ENCODE data around the gene IL15RA.
"Not testable (repeated sequence)": the region's sequence is repeated elsewhere in the genome, so short reads cannot be mapped to it uniquely, and the experiment has no call there.

The IL15RA gene

GRCh38 chr10:5911670-5912069 is 65.7 kb downstream of the IL15RA start:
- Histone ChIP-seq H3K36me3 (ENCODE audit: insufficient read depth, low read length) (peaks cover 80% of the 10 kb centered on the region), H3K79me2 (ENCODE audit: insufficient read depth, low read length) (0 out of 2 replicates have a peak, but pooled peaks cover 2% of the 10 kb centered on the region), H3K27me3 (ENCODE audit: insufficient read depth, low read length, poor library complexity) (no peaks in the 10 kb centered on the region), H3K4me1 (ENCODE audit: insufficient read depth, low read length) (no peaks in the 10 kb centered on the region), H3K9ac (ENCODE audit: low read depth, low read length) (no peak overlapping the region), H3K4me2 (ENCODE audit: insufficient read depth, low read length) (no peak overlapping the region), H2AFZ (ENCODE audit: low read depth, low read length) (no peak overlapping the region), H3K4me3 (ENCODE audit: low read depth in 1 of 2, low read length in 2 of 2) (no peak overlapping the region), H3K9me3 (ENCODE audit: insufficient read depth, low read length, severe bottlenecking) (no peaks in the 10 kb centered on the region), H3K27ac (ENCODE audit: low read length) (no peak overlapping the region), H4K20me1 (ENCODE audit: insufficient read depth, low read length) (peaks cover 4% of the 10 kb centered on the region; the same call in 1 of the 2 replicates)
- DNase-seq (no peak), ATAC-seq (ENCODE audit: insufficient read depth, low read depth) (no peak)
- TF ChIP-seq EZH2 (IDR thresholded peaks at IDR 0.05; ENCODE audit: borderline replicate concordance, low read depth, low read length, severe bottlenecking) (no peak), CTCF (IDR thresholded peaks at IDR 0.05; ENCODE audit: borderline replicate concordance, extremely low read depth, low read length, poor library complexity, severe bottlenecking) (no peak)

- peaks cover 80% of the 10 kb centered on the region for H3K36me3 ChIP-seq (ENCODE audit: insufficient read depth, low read length)
Observed at GRCh38 chr10:5910323-5911100, 66.8 kb downstream of the IL15RA start.

GRCh38 chr10:5908676-5909075 is 68.7 kb downstream of the IL15RA start:
- not testable (repeated sequence) for ATAC-seq (ENCODE audit: insufficient read depth, low read depth); H3K4me3 ChIP-seq (ENCODE audit: low read depth in 1 of 2, low read length in 2 of 2); H3K9ac ChIP-seq (ENCODE audit: low read depth, low read length); H3K4me1 ChIP-seq (ENCODE audit: insufficient read depth, low read length); H3K27me3 ChIP-seq (ENCODE audit: insufficient read depth, low read length, poor library complexity); H3K27ac ChIP-seq (ENCODE audit: low read length); DNase-seq; H2AFZ ChIP-seq (ENCODE audit: low read depth, low read length); H4K20me1 ChIP-seq (ENCODE audit: insufficient read depth, low read length); H3K4me2 ChIP-seq (ENCODE audit: insufficient read depth, low read length); H3K9me3 ChIP-seq (ENCODE audit: insufficient read depth, low read length, severe bottlenecking)
- peaks cover 62% of the 10 kb centered on the region for H3K36me3 ChIP-seq (ENCODE audit: insufficient read depth, low read length)
- peaks cover 13% of the 10 kb centered on the region for H3K79me2 ChIP-seq (ENCODE audit: insufficient read depth, low read length)

More at GRCh38 chr10:5910323-5911100, 66.8 kb downstream of the IL15RA start:
- no peak for TF ChIP-seq CTCF (IDR thresholded peaks at IDR 0.05; ENCODE audit: borderline replicate concordance, extremely low read depth, low read length, poor library complexity, severe bottlenecking)
- no peak for TF ChIP-seq EZH2 (IDR thresholded peaks at IDR 0.05; ENCODE audit: borderline replicate concordance, low read depth, low read length, severe bottlenecking)
- H3K4me3 ChIP-seq (ENCODE audit: low read depth in 1 of 2, low read length in 2 of 2) = no peak overlapping the region
- no peaks in the 10 kb centered on the region for H3K27me3 ChIP-seq (ENCODE audit: insufficient read depth, low read length, poor library complexity)
- H3K79me2 ChIP-seq (ENCODE audit: insufficient read depth, low read length) = peaks cover 3% of the 10 kb centered on the region; the same call in 1 of the 2 replicates
- no peak for ATAC-seq (ENCODE audit: insufficient read depth, low read depth)
- no peak overlapping the region for H3K27ac ChIP-seq (ENCODE audit: low read length)
- no peak overlapping the region for H2AFZ ChIP-seq (ENCODE audit: low read depth, low read length)
- H4K20me1 ChIP-seq (ENCODE audit: insufficient read depth, low read length) = peaks cover 9% of the 10 kb centered on the region; the same call in 1 of the 2 replicates
- no peaks in the 10 kb centered on the region for H3K4me1 ChIP-seq (ENCODE audit: insufficient read depth, low read length)
- no peak overlapping the region for H3K4me2 ChIP-seq (ENCODE audit: insufficient read depth, low read length)
- no peak overlapping the region for H3K9ac ChIP-seq (ENCODE audit: low read depth, low read length)
- no peak for DNase-seq
- H3K9me3 ChIP-seq (ENCODE audit: insufficient read depth, low read length, severe bottlenecking) = no peaks in the 10 kb centered on the region

- H3K4me3 ChIP-seq (ENCODE audit: low read depth in 1 of 2, low read length in 2 of 2) = no peak overlapping the region
- no peak overlapping the region for H3K27ac ChIP-seq (ENCODE audit: low read length)
- no peak overlapping the region for H2AFZ ChIP-seq (ENCODE audit: low read depth, low read length)
- H3K4me2 ChIP-seq (ENCODE audit: insufficient read depth, low read length) = no peak overlapping the region
- H3K9me3 ChIP-seq (ENCODE audit: insufficient read depth, low read length, severe bottlenecking) = no peaks in the 10 kb centered on the region
- H4K20me1 ChIP-seq (ENCODE audit: insufficient read depth, low read length) = 0 out of 2 replicates have a peak, but pooled peaks cover 9% of the 10 kb centered on the region
- no peak for DNase-seq
- peaks cover 45% of the 10 kb centered on the region for H3K36me3 ChIP-seq (ENCODE audit: insufficient read depth, low read length)
- no peaks in the 10 kb centered on the region for H3K4me1 ChIP-seq (ENCODE audit: insufficient read depth, low read length)
- no peak for ATAC-seq (ENCODE audit: insufficient read depth, low read depth)
- no peak for TF ChIP-seq CTCF (IDR thresholded peaks at IDR 0.05; ENCODE audit: borderline replicate concordance, extremely low read depth, low read length, poor library complexity, severe bottlenecking)
- no peak for TF ChIP-seq EZH2 (IDR thresholded peaks at IDR 0.05; ENCODE audit: borderline replicate concordance, low read depth, low read length, severe bottlenecking)
- no peaks in the 10 kb centered on the region for H3K27me3 ChIP-seq (ENCODE audit: insufficient read depth, low read length, poor library complexity)
- H3K79me2 ChIP-seq (ENCODE audit: insufficient read depth, low read length) = peaks cover 23% of the 10 kb centered on the region
- no peak overlapping the region for H3K9ac ChIP-seq (ENCODE audit: low read depth, low read length)
Observed at GRCh38 chr10:5906651-5907050, 70.7 kb downstream of the IL15RA start.
